GM23338 (cell line): ENCODE results near the gene NRGN. TPM values are rescaled to one million over a fixed set of nuclear protein-coding genes. Genes with fewer than 3 reads are reported as not detected.
"Not testable (repeated sequence)": the region's sequence is repeated elsewhere in the genome, so short reads cannot be mapped to it uniquely, and the experiment has no call there.

Experiments
- ATAC-seq: fragments of 200-7000 bp; cut with Tn5 transposase; 3 replicates; pipeline ENCODE4 v1.9.1; 2020
- DNase-seq: peaks from one replicate; pipeline ENCODE4 v3.0.0-alpha.2; 2015; ENCODE audit warnings: low spot score
- H2AFZ ChIP-seq: fragments of 200-600 bp; sonication (generic); 2 replicates; pipeline ENCODE4 v1.8.0; 2016; ENCODE audit warnings: antibody characterized with exemption, mild to moderate bottlenecking, moderate library complexity
- H3F3A ChIP-seq: fragments of 200-600 bp; sonication (generic); replicated peaks from 2 replicates; pipeline ENCODE4 v1.8.0; 2017; ENCODE audit warnings: antibody characterized with exemption, mixed run types, low read depth
- H3K27ac ChIP-seq: fragments of 200-600 bp; sonication (generic); 2 replicates; pipeline ENCODE4 v1.6.1; 2016; ENCODE audit warnings: low read depth
- H3K27me3 ChIP-seq: fragments of 200-600 bp; sonication (generic); 2 replicates; pipeline ENCODE4 v1.8.0; 2016; ENCODE audit warnings: mild to moderate bottlenecking, mixed run types, moderate library complexity; ENCODE audit not compliant: insufficient read depth
- H3K36me3 ChIP-seq: fragments of 200-600 bp; sonication (generic); 2 replicates; pipeline ENCODE4 v1.8.0; 2016; ENCODE audit warnings: mild to moderate bottlenecking; ENCODE audit not compliant: insufficient read depth
- H3K4me1 ChIP-seq: fragments of 200-600 bp; sonication (generic); 2 replicates; pipeline ENCODE4 v1.8.0; 2016; ENCODE audit warnings: mild to moderate bottlenecking, moderate library complexity; ENCODE audit not compliant: insufficient read depth
- H3K4me2 ChIP-seq: fragments of 200-600 bp; sonication (generic); 2 replicates; pipeline ENCODE4 v1.7.1; 2017; ENCODE audit warnings: mixed run types
- H3K4me3 ChIP-seq: fragments of 200-600 bp; sonication (generic); 2 replicates; pipeline ENCODE4 v1.6.1; 2016; ENCODE audit warnings: mixed run types
- H3K79me2 ChIP-seq: fragments of 200-600 bp; sonication (generic); replicated peaks from 2 replicates; pipeline ENCODE4 v1.8.0; 2017; ENCODE audit warnings: mild to moderate bottlenecking; ENCODE audit not compliant: insufficient read depth
- H3K9me2 ChIP-seq: fragments of 200-600 bp; sonication (generic); 2 replicates; pipeline ENCODE4 v1.8.0; 2017; ENCODE audit not compliant: insufficient read depth
- H4K20me1 ChIP-seq: fragments of 200-600 bp; sonication (generic); replicated peaks from 2 replicates; pipeline ENCODE4 v1.8.0; 2017; ENCODE audit warnings: mild to moderate bottlenecking; ENCODE audit not compliant: insufficient read depth
- H3K27ac Mint-ChIP-seq: 2 replicates; pipeline ENCODE4 v1.8.0; 2020; ENCODE audit warnings: inconsistent platforms, mild to moderate bottlenecking, moderate library complexity, mixed read lengths
- H3K27me3 Mint-ChIP-seq: 3 replicates; pipeline ENCODE4 v1.8.0; 2022; ENCODE audit warnings: low read depth, mild to moderate bottlenecking, moderate library complexity, mixed read lengths, inconsistent platforms; ENCODE audit not compliant: insufficient read depth, poor library complexity
- H3K36me3 Mint-ChIP-seq: 3 replicates; pipeline ENCODE4 v1.8.0; 2021; ENCODE audit warnings: low read depth, mild to moderate bottlenecking, inconsistent platforms, moderate library complexity, mixed read lengths
- H3K4me1 Mint-ChIP-seq: 3 replicates; pipeline ENCODE4 v1.8.0; 2020; ENCODE audit warnings: mild to moderate bottlenecking, inconsistent platforms, mixed read lengths
- H3K4me3 Mint-ChIP-seq: 3 replicates; pipeline ENCODE4 v1.8.0; 2021; ENCODE audit warnings: moderate library complexity, mild to moderate bottlenecking, inconsistent platforms, mixed read lengths
- H3K9me3 Mint-ChIP-seq: 3 replicates; pipeline ENCODE4 v1.8.0; 2020; ENCODE audit warnings: moderate library complexity, mild to moderate bottlenecking, inconsistent platforms, mixed read lengths
- CREB1 ChIP-seq: fragments of 250-450 bp; sonication (Bioruptor Pico); IDR thresholded peaks from 2 replicates; pipeline ENCODE4 v1.5.0; 2020; ENCODE audit warnings: low read depth, mild to moderate bottlenecking, moderate library complexity
- EZH2phosphoT487 ChIP-seq: fragments of 200-600 bp; sonication (generic); IDR thresholded peaks from one replicate; pipeline ENCODE4 v1.8.1; 2018; ENCODE audit warnings: antibody characterized with exemption; ENCODE audit not compliant: unreplicated experiment
- JUNB ChIP-seq: IDR thresholded peaks from one replicate; pipeline ENCODE4 v1.6.1; 2016; ENCODE audit warnings: antibody characterized with exemption; ENCODE audit not compliant: unreplicated experiment
- NANOG ChIP-seq: IDR thresholded peaks from 2 replicates; pipeline ENCODE4 v1.6.1; 2016; ENCODE audit warnings: antibody characterized with exemption, borderline replicate concordance
- POLR2AphosphoS5 ChIP-seq: IDR thresholded peaks from 2 replicates; pipeline ENCODE4 v1.6.1; 2016; ENCODE audit warnings: antibody characterized with exemption, low read depth
- STAT1 ChIP-seq: IDR thresholded peaks from one replicate; pipeline ENCODE4 v1.6.1; 2016; ENCODE audit warnings: antibody characterized with exemption; ENCODE audit not compliant: unreplicated experiment
- polyA plus RNA-seq: library from polyadenylated mRNA; unstranded; fragments of >200 nt; fragmentation: Nextera tagmentation; extraction: Ambion mirVana; gene quantifications from 2 replicates; pipeline ENCODE4 v1.2.1, GENCODE V29; 2016
- total RNA-seq: library from RNA; depleted of rRNA; stranded (reverse); fragments of >200 nt; shearing (Covaris generic); gene quantifications from 2 replicates; pipeline ENCODE4 v1.2.3, GENCODE V29; 2014
- TF ChIP-seq, protein P1 (sequence below): IDR thresholded peaks from 2 replicates; pipeline ENCODE4 v1.6.1; 2016; ENCODE audit warnings: antibody characterized with exemption
- TF ChIP-seq, protein P2 (sequence below): fragments of 250-450 bp; sonication (Bioruptor Pico); IDR thresholded peaks from 2 replicates; pipeline ENCODE4 v1.5.0; 2020; ENCODE audit warnings: mild to moderate bottlenecking, moderate library complexity
- TF ChIP-seq, protein P3 (sequence below): IDR thresholded peaks from one replicate; pipeline ENCODE4 v1.6.1; 2018; ENCODE audit warnings: antibody characterized with exemption; ENCODE audit not compliant: unreplicated experiment

The NRGN gene
- total and polyA plus RNA-seq, 2 experiments from 2014 or later, result 0.24 to 0.61 TPM

GRCh38 chr11:124769806-124770774 is 30.3 kb downstream of the NRGN start:
- Mint-ChIP-seq H3K27ac (no peak overlapping the region), H3K4me1 (no peaks in the 10 kb centered on the region), H3K27me3 (peaks cover 2% of the 10 kb centered on the region), H3K9me3 (no peaks in the 10 kb centered on the region), H3K4me3 (no peak overlapping the region), H3K36me3 (peaks cover 49% of the 10 kb centered on the region)
- no peak for TF ChIP-seq CREB1 (CRISPR knock-in tag)
- no peak for TF ChIP-seq STAT1
- TF ChIP-seq, protein P1, sequence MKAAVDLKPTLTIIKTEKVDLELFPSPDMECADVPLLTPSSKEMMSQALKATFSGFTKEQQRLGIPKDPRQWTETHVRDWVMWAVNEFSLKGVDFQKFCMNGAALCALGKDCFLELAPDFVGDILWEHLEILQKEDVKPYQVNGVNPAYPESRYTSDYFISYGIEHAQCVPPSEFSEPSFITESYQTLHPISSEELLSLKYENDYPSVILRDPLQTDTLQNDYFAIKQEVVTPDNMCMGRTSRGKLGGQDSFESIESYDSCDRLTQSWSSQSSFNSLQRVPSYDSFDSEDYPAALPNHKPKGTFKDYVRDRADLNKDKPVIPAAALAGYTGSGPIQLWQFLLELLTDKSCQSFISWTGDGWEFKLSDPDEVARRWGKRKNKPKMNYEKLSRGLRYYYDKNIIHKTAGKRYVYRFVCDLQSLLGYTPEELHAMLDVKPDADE, result no peak
- TF ChIP-seq NANOG, result no peak
- TF ChIP-seq JUNB, result no peak
- TF ChIP-seq, protein P2, sequence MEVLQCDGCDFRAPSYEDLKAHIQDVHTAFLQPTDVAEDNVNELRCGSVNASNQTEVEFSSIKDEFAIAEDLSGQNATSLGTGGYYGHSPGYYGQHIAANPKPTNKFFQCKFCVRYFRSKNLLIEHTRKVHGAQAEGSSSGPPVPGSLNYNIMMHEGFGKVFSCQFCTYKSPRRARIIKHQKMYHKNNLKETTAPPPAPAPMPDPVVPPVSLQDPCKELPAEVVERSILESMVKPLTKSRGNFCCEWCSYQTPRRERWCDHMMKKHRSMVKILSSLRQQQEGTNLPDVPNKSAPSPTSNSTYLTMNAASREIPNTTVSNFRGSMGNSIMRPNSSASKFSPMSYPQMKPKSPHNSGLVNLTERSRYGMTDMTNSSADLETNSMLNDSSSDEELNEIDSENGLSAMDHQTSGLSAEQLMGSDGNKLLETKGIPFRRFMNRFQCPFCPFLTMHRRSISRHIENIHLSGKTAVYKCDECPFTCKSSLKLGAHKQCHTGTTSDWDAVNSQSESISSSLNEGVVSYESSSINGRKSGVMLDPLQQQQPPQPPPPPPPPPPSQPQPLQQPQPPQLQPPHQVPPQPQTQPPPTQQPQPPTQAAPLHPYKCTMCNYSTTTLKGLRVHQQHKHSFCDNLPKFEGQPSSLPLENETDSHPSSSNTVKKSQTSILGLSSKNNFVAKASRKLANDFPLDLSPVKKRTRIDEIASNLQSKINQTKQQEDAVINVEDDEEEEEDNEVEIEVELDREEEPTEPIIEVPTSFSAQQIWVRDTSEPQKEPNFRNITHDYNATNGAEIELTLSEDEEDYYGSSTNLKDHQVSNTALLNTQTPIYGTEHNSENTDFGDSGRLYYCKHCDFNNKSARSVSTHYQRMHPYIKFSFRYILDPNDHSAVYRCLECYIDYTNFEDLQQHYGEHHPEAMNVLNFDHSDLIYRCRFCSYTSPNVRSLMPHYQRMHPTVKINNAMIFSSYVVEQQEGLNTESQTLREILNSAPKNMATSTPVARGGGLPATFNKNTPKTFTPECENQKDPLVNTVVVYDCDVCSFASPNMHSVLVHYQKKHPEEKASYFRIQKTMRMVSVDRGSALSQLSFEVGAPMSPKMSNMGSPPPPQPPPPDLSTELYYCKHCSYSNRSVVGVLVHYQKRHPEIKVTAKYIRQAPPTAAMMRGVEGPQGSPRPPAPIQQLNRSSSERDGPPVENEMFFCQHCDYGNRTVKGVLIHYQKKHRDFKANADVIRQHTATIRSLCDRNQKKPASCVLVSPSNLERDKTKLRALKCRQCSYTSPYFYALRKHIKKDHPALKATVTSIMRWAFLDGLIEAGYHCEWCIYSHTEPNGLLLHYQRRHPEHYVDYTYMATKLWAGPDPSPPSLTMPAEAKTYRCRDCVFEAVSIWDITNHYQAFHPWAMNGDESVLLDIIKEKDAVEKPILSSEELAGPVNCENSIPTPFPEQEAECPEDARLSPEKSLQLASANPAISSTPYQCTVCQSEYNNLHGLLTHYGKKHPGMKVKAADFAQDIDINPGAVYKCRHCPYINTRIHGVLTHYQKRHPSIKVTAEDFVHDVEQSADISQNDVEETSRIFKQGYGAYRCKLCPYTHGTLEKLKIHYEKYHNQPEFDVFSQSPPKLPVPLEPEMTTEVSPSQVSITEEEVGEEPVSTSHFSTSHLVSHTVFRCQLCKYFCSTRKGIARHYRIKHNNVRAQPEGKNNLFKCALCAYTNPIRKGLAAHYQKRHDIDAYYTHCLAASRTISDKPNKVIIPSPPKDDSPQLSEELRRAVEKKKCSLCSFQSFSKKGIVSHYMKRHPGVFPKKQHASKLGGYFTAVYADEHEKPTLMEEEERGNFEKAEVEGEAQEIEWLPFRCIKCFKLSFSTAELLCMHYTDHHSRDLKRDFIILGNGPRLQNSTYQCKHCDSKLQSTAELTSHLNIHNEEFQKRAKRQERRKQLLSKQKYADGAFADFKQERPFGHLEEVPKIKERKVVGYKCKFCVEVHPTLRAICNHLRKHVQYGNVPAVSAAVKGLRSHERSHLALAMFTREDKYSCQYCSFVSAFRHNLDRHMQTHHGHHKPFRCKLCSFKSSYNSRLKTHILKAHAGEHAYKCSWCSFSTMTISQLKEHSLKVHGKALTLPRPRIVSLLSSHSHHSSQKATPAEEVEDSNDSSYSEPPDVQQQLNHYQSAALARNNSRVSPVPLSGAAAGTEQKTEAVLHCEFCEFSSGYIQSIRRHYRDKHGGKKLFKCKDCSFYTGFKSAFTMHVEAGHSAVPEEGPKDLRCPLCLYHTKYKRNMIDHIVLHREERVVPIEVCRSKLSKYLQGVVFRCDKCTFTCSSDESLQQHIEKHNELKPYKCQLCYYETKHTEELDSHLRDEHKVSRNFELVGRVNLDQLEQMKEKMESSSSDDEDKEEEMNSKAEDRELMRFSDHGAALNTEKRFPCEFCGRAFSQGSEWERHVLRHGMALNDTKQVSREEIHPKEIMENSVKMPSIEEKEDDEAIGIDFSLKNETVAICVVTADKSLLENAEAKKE (CRISPR knock-in tag), result no peak
- TF ChIP-seq, protein P3, sequence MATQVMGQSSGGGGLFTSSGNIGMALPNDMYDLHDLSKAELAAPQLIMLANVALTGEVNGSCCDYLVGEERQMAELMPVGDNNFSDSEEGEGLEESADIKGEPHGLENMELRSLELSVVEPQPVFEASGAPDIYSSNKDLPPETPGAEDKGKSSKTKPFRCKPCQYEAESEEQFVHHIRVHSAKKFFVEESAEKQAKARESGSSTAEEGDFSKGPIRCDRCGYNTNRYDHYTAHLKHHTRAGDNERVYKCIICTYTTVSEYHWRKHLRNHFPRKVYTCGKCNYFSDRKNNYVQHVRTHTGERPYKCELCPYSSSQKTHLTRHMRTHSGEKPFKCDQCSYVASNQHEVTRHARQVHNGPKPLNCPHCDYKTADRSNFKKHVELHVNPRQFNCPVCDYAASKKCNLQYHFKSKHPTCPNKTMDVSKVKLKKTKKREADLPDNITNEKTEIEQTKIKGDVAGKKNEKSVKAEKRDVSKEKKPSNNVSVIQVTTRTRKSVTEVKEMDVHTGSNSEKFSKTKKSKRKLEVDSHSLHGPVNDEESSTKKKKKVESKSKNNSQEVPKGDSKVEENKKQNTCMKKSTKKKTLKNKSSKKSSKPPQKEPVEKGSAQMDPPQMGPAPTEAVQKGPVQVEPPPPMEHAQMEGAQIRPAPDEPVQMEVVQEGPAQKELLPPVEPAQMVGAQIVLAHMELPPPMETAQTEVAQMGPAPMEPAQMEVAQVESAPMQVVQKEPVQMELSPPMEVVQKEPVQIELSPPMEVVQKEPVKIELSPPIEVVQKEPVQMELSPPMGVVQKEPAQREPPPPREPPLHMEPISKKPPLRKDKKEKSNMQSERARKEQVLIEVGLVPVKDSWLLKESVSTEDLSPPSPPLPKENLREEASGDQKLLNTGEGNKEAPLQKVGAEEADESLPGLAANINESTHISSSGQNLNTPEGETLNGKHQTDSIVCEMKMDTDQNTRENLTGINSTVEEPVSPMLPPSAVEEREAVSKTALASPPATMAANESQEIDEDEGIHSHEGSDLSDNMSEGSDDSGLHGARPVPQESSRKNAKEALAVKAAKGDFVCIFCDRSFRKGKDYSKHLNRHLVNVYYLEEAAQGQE, result no peak
- no peak for TF ChIP-seq EZH2phosphoT487
- no peak for TF ChIP-seq POLR2AphosphoS5
- Histone ChIP-seq H3K27ac (no peak overlapping the region), H3K79me2 (peaks cover 13% of the 10 kb centered on the region), H4K20me1 (peaks cover 22% of the 10 kb centered on the region), H3F3A (no peaks in the 10 kb centered on the region), H3K27me3 (no peaks in the 10 kb centered on the region), H3K4me3 (no peak overlapping the region), H3K4me1 (no peaks in the 10 kb centered on the region), H3K36me3 (peaks cover 5% of the 10 kb centered on the region; the same call in 1 of the 2 replicates), H3K9me2 (no peaks in the 10 kb centered on the region), H3K4me2 (no peak overlapping the region), H2AFZ (no peak overlapping the region)
- ATAC-seq, result no peak
- no peak for DNase-seq

DNA sequence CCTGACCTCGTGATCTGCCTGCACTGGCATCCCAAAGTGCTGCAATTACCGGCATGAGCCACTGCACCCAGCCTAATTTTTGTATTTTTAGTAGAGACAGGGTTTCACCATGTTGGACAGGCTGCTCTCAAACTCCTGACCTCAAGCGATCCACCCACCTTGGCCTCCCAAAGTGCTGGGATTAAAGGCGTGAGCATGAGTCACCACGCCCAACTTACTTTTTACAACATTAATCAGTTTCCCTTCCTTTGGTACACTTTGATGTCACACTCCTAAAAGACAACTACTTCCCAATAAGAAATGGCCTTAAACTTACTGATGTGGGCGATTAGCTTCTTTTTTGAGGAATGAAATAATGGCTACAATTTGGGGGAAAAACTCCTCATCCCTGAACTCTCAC is 31.2 kb downstream of the NRGN start:
- H3K9me3 Mint-ChIP-seq, H3K36me3 ChIP-seq, H3K4me2 ChIP-seq: not testable (repeated sequence)

More for the DNA sequence above, 31.2 kb downstream of the NRGN start:
- H3K4me3 ChIP-seq, DNase-seq, H3F3A ChIP-seq, ATAC-seq, H3K27me3 Mint-ChIP-seq, H2AFZ ChIP-seq, H3K9me2 ChIP-seq, H3K27me3 ChIP-seq, H3K4me1 Mint-ChIP-seq, H3K4me1 ChIP-seq, H3K27ac Mint-ChIP-seq, H3K4me3 Mint-ChIP-seq, H3K27ac ChIP-seq: not testable (repeated sequence)
- peaks cover 42% of the 10 kb centered on the region for H3K36me3 Mint-ChIP-seq
- H3K79me2 ChIP-seq, result peaks cover 20% of the 10 kb centered on the region
- H4K20me1 ChIP-seq, result peaks cover 25% of the 10 kb centered on the region
